Left ventricle myocardium inferior (tissue), 1 donor: ENCODE measurements around the gene ZNF687. TPM values are rescaled to one million over a fixed set of nuclear protein-coding genes. Genes with fewer than 3 reads are reported as not detected.
A peak's percentile ranks its signal among the peaks of the same experiment; 100 is the strongest.
"Not testable (repeated sequence)": the region's sequence is repeated elsewhere in the genome, so short reads cannot be mapped to it uniquely, and the experiment has no call there.

Experiments used
- DNase-seq: peaks from one replicate; pipeline ENCODE4 v3.0.0-alpha.2; 2020
- H3K27ac ChIP-seq: fragments of 200-600 bp; replicated peaks from 2 replicates; pipeline ENCODE4 v1.8.0; 2021
- H3K27me3 ChIP-seq: fragments of 200-600 bp; 2 replicates; pipeline ENCODE4 v1.8.0; 2021; ENCODE audit warnings: low read depth
- H3K36me3 ChIP-seq: fragments of 200-600 bp; 2 replicates; pipeline ENCODE4 v1.8.0; 2021
- H3K4me1 ChIP-seq: fragments of 200-600 bp; 2 replicates; pipeline ENCODE4 v1.8.0; 2021
- H3K4me3 ChIP-seq: fragments of 200-600 bp; 2 replicates; pipeline ENCODE4 v1.8.0; 2021; ENCODE audit warnings: mild to moderate bottlenecking, moderate library complexity
- H3K9me3 ChIP-seq: fragments of 200-600 bp; replicated peaks from 2 replicates; pipeline ENCODE4 v1.8.0; 2021
- intact Hi-C: fragments of 100-400 bp; cut with micrococcal nuclease; formaldehyde crosslinking; loops from one replicate; pipeline ENCODE4 v1.11.0; 2022
- total RNA-seq: library from RNA; stranded (reverse); fragmentation: NEBNext Ultra II Directional; extraction: Animal tissue kit (Norgen Biotek cat#: 25700); gene quantifications from one replicate; pipeline ENCODE4 v1.2.1, GENCODE V29; 2021
- TF ChIP-seq, protein P1 (sequence below): fragments of 200-600 bp; IDR thresholded peaks from 2 replicates; pipeline ENCODE4 v1.8.0; 2021; ENCODE audit warnings: antibody characterized with exemption, mild to moderate bottlenecking, borderline replicate concordance
- donor health status: DM: no; HTN: yes; CAD: no; lungs with severe emphysema.

The ZNF687 gene
- total RNA-seq, 1 donor from 2014 or later = 11.2 TPM

DNA sequence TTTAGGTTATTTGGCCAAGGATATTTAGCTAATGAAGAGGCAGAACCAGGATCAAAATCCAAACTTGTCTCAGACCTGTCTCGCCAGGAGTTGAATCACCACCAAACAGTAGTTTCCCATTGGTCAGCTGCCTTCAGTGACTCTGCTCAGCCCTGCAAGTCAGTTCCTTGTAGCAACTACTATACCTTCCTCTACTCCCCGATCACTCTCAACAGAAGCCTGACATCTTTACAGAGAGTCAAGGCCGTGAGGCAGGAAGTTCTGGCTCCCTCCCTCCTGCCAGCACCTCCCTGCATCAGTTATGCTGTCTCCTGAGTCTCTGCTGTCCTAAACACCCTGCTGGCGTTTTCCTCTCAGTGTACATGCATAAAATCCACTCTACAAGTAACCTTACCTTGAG lies 14.3 kb upstream of the ZNF687 start:
- Histone ChIP-seq H3K4me3 (no peak overlapping the region), H3K27ac (no peak overlapping the region), H3K36me3 (peaks cover 64% of the 10 kb centered on the region), H3K27me3 (no peaks in the 10 kb centered on the region), H3K4me1 (peaks cover 5% of the 10 kb centered on the region), H3K9me3 (no peaks in the 10 kb centered on the region)
- DNase-seq = no peak
- TF ChIP-seq, protein P1, sequence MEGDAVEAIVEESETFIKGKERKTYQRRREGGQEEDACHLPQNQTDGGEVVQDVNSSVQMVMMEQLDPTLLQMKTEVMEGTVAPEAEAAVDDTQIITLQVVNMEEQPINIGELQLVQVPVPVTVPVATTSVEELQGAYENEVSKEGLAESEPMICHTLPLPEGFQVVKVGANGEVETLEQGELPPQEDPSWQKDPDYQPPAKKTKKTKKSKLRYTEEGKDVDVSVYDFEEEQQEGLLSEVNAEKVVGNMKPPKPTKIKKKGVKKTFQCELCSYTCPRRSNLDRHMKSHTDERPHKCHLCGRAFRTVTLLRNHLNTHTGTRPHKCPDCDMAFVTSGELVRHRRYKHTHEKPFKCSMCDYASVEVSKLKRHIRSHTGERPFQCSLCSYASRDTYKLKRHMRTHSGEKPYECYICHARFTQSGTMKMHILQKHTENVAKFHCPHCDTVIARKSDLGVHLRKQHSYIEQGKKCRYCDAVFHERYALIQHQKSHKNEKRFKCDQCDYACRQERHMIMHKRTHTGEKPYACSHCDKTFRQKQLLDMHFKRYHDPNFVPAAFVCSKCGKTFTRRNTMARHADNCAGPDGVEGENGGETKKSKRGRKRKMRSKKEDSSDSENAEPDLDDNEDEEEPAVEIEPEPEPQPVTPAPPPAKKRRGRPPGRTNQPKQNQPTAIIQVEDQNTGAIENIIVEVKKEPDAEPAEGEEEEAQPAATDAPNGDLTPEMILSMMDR = no peak
- intact Hi-C loops = no loop called here

DNA sequence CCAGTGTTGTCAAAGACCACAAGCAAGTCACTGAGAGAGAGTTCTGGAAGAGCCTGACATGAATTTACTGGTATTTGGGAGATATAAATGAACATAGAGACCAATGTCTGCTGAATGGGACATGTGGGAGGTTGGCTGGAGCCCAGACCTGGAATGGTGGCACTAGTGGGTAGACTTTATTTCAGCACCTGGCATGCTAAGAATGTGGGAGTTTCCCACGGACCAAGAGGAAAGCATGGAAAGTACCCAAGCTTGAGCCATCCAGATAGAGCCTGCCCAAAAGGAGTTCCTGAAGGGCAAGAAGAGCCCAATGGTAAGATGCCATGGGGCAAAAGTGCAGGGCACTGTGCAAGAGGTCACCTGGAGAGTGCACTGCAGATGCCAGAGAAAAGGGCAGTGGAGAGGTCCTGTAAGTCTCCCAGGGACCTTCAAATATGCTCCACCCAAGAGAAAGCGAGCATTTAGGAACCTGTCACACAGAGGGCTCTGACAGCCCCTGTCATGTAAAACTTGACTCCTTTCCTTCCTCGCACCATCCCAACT lies 8.1 kb upstream of the ZNF687 start:
- Histone ChIP-seq H3K27me3 (no peaks in the 10 kb centered on the region), H3K36me3 (peaks cover 5% of the 10 kb centered on the region), H3K4me1 (peaks cover 5% of the 10 kb centered on the region), H3K27ac (no peak overlapping the region), H3K4me3 (no peak overlapping the region), H3K9me3 (no peaks in the 10 kb centered on the region)
- DNase-seq = no peak
- TF ChIP-seq, protein P1 = no peak
- intact Hi-C loops = no loop called here

DNA sequence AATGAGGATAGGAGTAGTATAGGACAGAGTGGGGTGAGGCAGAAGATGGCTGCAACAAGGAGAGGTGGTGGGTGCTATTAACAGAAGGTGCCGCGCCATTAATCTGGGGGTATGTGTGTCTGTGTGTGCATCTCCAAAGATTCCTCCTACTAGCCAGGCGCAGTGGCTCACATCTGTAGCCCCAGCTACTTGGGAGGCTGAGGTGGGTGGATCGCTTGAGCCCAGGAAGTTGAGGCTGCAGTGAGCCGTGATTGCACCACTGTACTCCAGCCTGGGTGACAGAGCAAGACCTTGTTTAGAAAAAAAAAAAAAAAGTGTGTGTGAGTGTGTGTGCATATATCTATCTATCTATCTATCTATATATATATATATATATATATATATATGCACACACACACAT lies 6.8 kb upstream of the ZNF687 start:
- H3K27me3 ChIP-seq, DNase-seq, H3K4me3 ChIP-seq, H3K9me3 ChIP-seq, intact Hi-C loops, H3K36me3 ChIP-seq, H3K4me1 ChIP-seq, H3K27ac ChIP-seq: not testable (repeated sequence)

DNA sequence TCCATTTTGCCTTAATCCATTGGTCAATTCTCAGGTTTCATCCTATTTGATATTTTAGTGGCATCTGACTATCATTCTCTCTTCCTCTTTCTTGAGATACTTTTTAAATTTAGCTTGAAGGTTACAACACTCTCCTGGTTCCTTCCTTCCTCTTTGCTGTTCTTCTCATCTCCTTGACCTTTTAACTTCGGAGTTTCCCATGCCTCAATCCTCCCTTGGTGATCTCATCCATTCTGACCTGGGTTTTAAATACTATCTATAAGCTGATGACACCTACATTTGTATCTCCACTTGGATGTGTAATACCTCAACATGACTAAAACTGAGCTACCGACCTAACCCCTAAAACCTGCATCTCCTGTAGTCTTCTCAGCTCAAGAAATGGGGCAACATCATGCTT lies 4.8 kb upstream of the ZNF687 start:
- no peak overlapping the region for H3K4me3 ChIP-seq
- H3K9me3 ChIP-seq = no peaks in the 10 kb centered on the region
- peaks cover 3% of the 10 kb centered on the region for H3K36me3 ChIP-seq
- TF ChIP-seq, protein P1 = no peak
- no peak overlapping the region for H3K27ac ChIP-seq
- DNase-seq = no peak
- peaks cover 10% of the 10 kb centered on the region for H3K4me1 ChIP-seq
- intact Hi-C loops = no loop called here
- H3K27me3 ChIP-seq = no peaks in the 10 kb centered on the region

DNA sequence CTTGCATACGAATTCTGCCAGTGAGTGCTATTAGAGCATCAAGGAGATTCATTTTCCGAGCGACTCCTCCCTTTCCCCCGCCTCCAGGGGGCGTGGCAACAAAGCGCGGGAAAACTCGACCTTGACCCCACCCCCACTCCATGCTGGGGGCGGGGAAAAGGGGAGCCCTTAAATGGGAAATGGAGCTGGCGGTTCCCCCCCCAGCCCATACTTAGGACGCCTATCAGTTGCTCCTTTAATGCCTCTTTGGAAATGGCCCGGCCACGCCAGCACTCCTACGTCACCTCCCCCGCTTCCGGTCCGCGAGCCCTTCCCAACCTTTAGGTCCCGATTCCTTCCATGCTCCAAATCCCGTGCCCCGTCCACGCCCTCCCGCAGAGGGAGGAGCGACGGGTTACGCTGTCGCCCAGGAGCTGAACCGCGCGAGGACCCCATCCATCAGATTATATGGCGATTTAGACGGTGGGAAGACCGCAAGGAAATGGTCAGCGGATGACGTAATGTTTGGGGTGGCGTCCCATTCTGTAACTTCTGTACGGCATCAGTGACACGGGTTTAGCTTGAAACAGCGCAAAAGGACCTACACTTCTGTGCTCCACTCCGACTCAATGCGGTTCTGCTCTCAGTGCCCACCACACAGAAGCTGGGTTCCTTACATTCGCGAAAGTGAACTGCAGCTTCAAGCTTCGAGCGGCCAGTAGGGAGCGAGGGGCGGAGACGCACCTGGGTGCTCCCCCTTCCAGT lies 702 bp upstream of the ZNF687 start:
- Histone ChIP-seq H3K9me3 (no peaks in the 10 kb centered on the region), H3K27me3 (no peaks in the 10 kb centered on the region), H3K4me3 (peak overlapping the region; percentile 91), H3K36me3 (peaks cover 4% of the 10 kb centered on the region), H3K4me1 (peaks cover 31% of the 10 kb centered on the region), H3K27ac (peak overlapping the region; percentile 95)
- peak; percentile 96 for DNase-seq
- intact Hi-C loops = no loop called here
- TF ChIP-seq, protein P1 = peak; percentile 47
